Measurements from ENCODE around the gene KCNJ16. TPM values are rescaled to one million over a fixed set of nuclear protein-coding genes. Genes with fewer than 3 reads are reported as not detected.

KCNJ16 gene
- total RNA-seq, 4 donors from 2014 or later: 296 to 403 (median 324) TPM

- peak overlapping the region in 2 of 3 donors; percentile 25 to 51 for H3K27ac ChIP-seq
- H3K9me3 ChIP-seq: no peaks in the 10 kb centered on the region
- intact Hi-C loops (cut with DNase I): no loop called here
- peaks cover 33 to 37% of the 10 kb centered on the region in 2 donors for H3K4me1 ChIP-seq
- no peak overlapping the region for H3K4me3 ChIP-seq (replicated peaks in 1 of 3)
- H3K27me3 ChIP-seq: no peaks in the 10 kb centered on the region
- H3K36me3 ChIP-seq: no peaks in the 10 kb centered on the region
- DNase-seq: no peak
- 41% methylated on average over 5 of the region's 5 CpGs for WGBS, 2 donors
- no peak for TF ChIP-seq POLR2A (IDR thresholded peaks at IDR 0.05)
- TF ChIP-seq, protein P1, sequence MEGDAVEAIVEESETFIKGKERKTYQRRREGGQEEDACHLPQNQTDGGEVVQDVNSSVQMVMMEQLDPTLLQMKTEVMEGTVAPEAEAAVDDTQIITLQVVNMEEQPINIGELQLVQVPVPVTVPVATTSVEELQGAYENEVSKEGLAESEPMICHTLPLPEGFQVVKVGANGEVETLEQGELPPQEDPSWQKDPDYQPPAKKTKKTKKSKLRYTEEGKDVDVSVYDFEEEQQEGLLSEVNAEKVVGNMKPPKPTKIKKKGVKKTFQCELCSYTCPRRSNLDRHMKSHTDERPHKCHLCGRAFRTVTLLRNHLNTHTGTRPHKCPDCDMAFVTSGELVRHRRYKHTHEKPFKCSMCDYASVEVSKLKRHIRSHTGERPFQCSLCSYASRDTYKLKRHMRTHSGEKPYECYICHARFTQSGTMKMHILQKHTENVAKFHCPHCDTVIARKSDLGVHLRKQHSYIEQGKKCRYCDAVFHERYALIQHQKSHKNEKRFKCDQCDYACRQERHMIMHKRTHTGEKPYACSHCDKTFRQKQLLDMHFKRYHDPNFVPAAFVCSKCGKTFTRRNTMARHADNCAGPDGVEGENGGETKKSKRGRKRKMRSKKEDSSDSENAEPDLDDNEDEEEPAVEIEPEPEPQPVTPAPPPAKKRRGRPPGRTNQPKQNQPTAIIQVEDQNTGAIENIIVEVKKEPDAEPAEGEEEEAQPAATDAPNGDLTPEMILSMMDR (IDR thresholded peaks at IDR 0.05): no peak
Measured at GRCh38 chr17:70067134-70067533, 7.9 kb upstream of the KCNJ16 start.

DNA sequence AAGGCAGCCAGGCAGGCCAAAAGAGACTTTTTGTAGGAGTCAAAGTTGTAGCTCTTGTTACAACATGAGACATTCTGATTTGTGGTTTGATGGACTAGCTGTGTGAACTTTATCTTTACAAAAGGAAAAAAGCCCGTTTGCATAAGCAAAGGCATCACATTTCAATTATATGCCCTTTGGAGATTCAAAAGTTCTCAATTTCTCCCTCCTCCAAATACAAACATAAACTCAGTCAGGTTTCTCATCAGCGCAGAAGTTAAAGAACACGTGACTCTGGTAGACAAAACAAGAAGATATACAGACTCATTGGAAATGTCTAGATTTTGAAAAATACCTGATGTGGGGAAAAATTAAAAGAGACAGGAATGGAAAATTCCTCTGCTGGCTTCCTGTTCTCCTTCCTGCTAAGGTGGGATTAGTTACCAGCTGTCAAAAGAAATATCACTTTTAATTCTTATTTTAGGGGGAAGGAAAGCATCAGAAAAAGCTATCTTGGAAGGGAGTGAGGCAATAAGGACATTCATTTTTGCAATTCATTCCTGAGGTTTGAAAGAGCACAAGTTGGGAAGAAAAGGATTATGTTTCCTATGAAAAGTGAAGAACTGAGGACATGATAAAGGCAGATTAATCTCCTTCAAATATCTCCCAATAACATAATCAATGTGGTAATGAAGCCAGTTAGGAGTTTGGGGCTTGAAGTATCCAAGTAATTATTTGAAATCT is 4.6 kb upstream of the KCNJ16 start:
- intact Hi-C loops (cut with DNase I): no loop called here
- peak overlapping the region; percentile 13 to 58 (median 42) for H3K27ac ChIP-seq
- TF ChIP-seq POLR2A (IDR thresholded peaks at IDR 0.05): no peak
- TF ChIP-seq, protein P1 (IDR thresholded peaks at IDR 0.05): no peak
- DNase-seq: no peak
- no peak overlapping the region for H3K4me3 ChIP-seq (replicated peaks in 1 of 3)
- H3K4me1 ChIP-seq: peaks cover 55 to 57% of the 10 kb centered on the region in 2 donors
- 28 to 32% methylated on average over 3 of the region's 3 CpGs for WGBS, 2 donors
- no peaks in the 10 kb centered on the region for H3K9me3 ChIP-seq
- H3K36me3 ChIP-seq: no peaks in the 10 kb centered on the region
- H3K27me3 ChIP-seq: no peaks in the 10 kb centered on the region

DNA sequence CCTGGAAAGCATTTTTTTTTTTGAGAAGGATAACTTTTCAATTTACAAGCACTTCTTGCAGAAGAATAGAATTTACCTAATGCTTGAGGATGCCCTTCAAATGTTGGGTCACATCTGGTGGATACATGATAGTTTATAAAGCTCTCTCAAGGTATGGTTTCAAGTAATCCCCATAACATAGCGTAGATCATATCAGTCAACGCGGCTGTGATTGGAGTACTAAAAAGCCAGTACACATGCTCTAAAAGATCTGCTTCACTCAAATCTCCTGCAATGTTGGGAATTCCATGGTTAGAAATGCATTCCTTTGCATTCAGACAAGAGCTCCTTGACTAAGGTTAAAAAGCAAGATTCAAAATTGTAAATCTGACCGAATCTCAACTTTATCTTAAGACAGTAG is 3.9 kb upstream of the KCNJ16 start:
- no peaks in the 10 kb centered on the region for H3K36me3 ChIP-seq
- DNase-seq: no peak
- peak overlapping the region in 2 of 3 donors; percentile 92 to 94 for H3K27ac ChIP-seq
- H3K27me3 ChIP-seq: no peaks in the 10 kb centered on the region
- no peaks in the 10 kb centered on the region for H3K9me3 ChIP-seq
- H3K4me1 ChIP-seq: peaks cover 55 to 57% of the 10 kb centered on the region in 2 donors
- intact Hi-C loops (cut with DNase I): no loop called here
- TF ChIP-seq POLR2A (IDR thresholded peaks at IDR 0.05): no peak
- TF ChIP-seq, protein P1 (IDR thresholded peaks at IDR 0.05): no peak
- 65 to 83% methylated on average over 4 of the region's 4 CpGs for WGBS, 2 donors
- H3K4me3 ChIP-seq (replicated peaks in 1 of 3): no peak overlapping the region

DNA sequence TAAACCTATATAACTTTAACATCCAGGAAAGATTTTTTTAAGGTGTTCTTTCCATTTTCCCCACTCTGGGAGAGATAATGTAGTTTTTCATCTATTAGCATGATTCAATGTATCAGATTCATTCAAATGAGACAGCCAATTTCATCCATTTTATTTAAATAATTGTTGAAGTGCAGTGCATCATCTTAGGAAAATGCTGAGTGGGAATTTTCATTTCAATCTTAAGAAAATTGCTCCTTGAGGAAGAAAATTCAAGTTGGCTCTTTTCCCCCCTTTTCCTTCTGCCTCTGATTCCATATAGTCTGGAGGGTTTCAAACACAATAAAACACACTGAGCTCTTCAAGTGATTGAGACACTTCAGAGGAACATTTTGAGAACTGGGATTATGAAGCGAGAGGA is 3.4 kb upstream of the KCNJ16 start:
- no peaks in the 10 kb centered on the region for H3K9me3 ChIP-seq
- WGBS, 2 donors: 80% methylated on average over 1 of the region's 1 CpG
- no peaks in the 10 kb centered on the region for H3K27me3 ChIP-seq
- peak overlapping the region; percentile 77 to 94 (median 92) for H3K27ac ChIP-seq
- no peaks in the 10 kb centered on the region for H3K36me3 ChIP-seq
- H3K4me1 ChIP-seq: peaks cover 55 to 57% of the 10 kb centered on the region in 2 donors
- TF ChIP-seq POLR2A (IDR thresholded peaks at IDR 0.05): no peak
- TF ChIP-seq, protein P1 (IDR thresholded peaks at IDR 0.05): no peak
- no peak overlapping the region for H3K4me3 ChIP-seq (replicated peaks in 1 of 3)
- no peak for DNase-seq
- intact Hi-C loops (cut with DNase I): no loop called here

DNA sequence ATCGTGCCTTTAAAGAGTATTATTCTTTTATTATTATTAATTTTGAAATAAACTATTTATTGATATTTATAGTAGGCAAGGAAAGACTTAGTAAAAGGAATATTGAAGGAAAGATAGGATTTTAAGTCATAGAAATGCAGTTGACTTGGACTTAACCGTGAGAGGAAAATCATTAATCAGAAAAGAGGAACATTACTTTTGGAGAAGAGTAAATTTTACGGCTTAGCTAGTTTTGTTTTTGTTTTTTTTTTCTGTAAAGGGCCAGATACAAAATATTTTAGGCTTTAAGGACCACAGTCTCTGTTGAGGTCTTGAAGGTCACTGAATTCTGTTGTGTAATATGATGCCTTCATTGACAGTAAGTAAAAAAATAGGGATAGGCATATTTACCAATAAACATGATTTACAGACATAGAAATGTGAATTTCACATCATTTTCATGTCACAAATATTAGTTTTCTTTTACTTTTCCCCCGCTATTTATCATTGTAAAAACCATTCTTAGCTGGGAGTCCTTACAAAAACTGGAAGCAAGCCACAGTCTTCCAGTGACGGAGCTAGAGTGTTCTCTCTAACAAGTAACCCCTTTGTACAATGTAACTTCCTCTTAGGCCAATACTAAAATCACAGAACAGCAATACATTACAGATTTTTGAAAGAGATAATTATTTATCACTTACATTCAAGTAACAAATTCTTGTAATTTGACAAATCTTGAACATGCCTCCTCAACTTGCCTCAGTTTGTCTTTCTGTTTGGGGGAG is 2.3 kb upstream of the KCNJ16 start:
- intact Hi-C loops (cut with DNase I): no loop called here
- H3K9me3 ChIP-seq: no peaks in the 10 kb centered on the region
- peak; percentile 66 to 68 for DNase-seq
- peak overlapping the region; percentile 77 to 94 (median 92) for H3K27ac ChIP-seq
- H3K4me3 ChIP-seq (replicated peaks in 1 of 3): no peak overlapping the region
- H3K27me3 ChIP-seq: no peaks in the 10 kb centered on the region
- TF ChIP-seq, protein P1 (IDR thresholded peaks at IDR 0.05): no peak
- TF ChIP-seq POLR2A (IDR thresholded peaks at IDR 0.05): peak in 1 of 2 donors; percentile 10
- H3K4me1 ChIP-seq: peaks cover 49 to 53% of the 10 kb centered on the region in 2 donors
- 46 to 48% methylated on average over 5 of the region's 5 CpGs for WGBS, 2 donors
- H3K36me3 ChIP-seq: no peaks in the 10 kb centered on the region
